H54 (cell line): ENCODE measurements around the gene CGB1.

ENCODE experiments used
- DNase-seq: peaks from one replicate; pipeline ENCODE4 v3.0.0; 2011; ENCODE audit warnings: low spot score, mixed read lengths; ENCODE audit not compliant: insufficient read length
- FAIRE-seq: peaks from 3 replicates; lab custom pipeline; 2011; peaks lifted over from hg19 to GRCh38; lab: Jason Lieb, UNC
- POLR2A ChIP-seq: IDR thresholded peaks from 2 replicates; pipeline ENCODE4 v1.6.1; 2011; ENCODE audit warnings: low read depth, mild to moderate bottlenecking, low read length

Gene CGB1

DNA sequence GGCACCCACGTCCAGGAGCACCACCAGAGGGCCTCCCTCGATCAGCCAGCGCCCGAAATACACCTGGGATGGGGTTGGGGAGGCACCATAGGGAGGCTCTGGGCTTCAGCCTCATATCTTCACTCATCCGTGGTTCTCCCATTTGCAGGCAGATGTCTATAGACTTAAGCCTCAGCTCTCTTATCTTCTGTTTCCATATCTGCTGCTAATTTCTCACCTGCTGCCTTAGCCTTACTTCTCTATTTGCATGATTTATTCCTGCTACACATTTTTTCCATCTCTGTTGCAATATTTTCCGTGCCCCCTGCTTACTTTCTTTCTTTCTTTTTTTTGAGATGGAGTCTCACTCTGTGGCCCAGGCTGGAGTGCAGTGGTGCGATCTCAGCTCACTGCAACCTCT is 49.4 kb downstream of the CGB1 start:
- no peak for FAIRE-seq
- DNase-seq: no peak
- TF ChIP-seq POLR2A: no peak

DNA sequence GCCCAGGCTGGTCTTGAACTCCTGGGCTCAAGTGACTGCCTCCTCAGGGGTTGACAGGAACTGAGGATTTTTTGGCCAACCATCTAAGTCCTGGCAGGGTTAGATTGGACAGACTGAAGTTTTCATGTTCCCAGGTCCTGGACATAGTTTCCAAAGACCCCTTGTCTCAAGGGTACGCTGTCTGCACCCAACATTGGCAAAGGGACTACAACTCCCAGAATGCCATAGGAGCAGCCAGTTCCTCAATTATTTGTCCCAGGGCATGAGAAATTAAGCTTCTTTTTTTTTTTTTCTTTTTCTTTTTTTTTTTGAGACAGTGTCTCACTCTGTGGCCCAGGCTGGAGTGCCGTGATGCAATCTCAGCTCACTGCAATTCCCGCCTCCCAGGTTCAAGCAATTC is 50.5 kb downstream of the CGB1 start:
- no peak for DNase-seq
- no peak for TF ChIP-seq POLR2A
- FAIRE-seq: no peak

DNA sequence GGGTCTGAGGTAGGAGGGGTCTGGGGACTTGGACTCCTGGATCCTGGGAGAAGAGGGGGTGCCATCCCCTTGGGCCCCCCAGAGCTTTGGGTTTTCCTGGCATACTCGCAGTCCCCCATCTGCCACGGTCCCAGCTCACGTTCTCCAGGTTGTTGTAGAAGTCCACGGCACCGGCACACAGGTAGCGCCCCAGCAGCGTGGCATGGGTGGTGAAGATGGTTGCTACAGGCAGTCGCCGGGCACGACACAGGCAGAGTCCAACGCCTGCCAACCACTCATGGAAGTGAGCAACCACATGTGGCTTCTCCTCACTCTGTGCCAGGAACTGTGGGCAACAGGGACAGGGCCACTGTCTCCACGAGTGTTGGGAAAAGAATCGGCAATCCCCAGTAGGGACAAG is 51.0 kb downstream of the CGB1 start:
- no peak for DNase-seq
- no peak for TF ChIP-seq POLR2A
- FAIRE-seq: no peak
